Stimulated activated CD4-positive, alpha-beta T cell treated with anti-CD3 and anti-CD28 coated beads, Interleukin-15, amount 100 ng/mL, for 24 hours (primary cell): ENCODE results near the gene HLA-G.
A peak's percentile ranks its signal among the peaks of the same experiment; 100 is the strongest.

Source experiments
- DNase-seq: peaks from one replicate; pipeline ENCODE4 v3.0.0-alpha.2; 2020

Gene HLA-G

DNA sequence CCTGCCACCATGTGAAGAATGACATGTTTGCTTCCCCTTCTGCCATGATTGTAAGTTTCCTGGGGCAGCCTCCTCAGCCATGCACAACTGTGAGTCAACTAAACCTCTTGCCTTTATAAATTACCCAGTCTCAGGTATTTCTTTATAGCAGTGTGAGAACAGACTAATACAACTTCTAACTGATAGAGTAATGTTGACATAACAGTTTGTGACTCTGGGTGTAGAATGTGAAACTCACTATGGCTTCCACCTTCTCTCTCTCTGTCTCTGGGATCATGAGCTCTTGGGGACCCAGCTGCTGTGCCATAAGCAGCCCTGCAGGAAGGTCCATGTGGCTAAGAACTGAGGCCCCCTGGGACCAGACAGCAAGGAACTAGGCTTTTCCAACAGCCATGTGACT, 3.5 kb upstream of the HLA-G start:
- DNase-seq: no peak

DNA sequence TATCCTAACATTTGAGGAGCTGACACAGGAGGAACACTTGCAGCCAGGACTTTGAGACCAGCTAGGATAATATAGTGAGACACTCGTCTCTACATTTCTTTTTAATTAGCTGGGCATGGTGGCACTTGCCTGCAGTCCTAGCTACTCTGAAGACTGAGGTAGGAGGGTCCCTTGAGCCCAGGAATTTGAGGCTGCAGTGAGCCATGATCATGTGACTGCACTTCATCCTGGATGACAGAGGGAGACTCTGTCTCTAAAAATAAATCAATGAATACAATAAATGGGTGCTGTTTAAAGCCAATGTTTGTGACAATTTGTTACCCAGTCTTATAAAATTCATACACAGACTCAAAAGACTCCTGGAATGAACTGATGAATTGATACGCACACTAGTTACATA, 1.8 kb upstream of the HLA-G start:
- no peak for DNase-seq

DNA sequence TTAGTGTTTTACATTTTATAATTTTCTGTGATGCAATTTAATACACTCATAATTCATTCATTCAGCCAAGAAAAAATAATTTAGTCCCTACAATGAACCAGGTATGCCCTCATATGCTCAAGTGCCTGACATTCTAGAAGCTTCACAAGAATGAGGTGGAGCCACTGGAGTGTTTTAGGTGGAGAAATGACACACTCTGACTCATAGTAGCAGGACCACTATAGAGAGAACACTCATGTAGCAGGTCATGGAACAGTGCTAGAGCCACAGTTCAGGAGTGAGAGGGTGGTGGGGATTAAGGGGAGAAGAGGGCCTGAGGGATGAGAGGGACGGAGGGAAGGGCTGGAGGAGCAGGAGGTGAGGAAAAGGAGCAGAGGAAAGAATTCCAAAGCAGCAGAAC, 1.4 kb upstream of the HLA-G start:
- DNase-seq: no peak

DNA sequence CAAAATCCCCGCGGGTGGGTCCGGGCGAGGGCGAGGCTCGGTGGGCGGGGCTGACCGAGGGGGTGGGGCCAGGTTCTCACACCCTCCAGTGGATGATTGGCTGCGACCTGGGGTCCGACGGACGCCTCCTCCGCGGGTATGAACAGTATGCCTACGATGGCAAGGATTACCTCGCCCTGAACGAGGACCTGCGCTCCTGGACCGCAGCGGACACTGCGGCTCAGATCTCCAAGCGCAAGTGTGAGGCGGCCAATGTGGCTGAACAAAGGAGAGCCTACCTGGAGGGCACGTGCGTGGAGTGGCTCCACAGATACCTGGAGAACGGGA, 809 bp downstream of the HLA-G start:
- DNase-seq: peak; percentile 58

DNA sequence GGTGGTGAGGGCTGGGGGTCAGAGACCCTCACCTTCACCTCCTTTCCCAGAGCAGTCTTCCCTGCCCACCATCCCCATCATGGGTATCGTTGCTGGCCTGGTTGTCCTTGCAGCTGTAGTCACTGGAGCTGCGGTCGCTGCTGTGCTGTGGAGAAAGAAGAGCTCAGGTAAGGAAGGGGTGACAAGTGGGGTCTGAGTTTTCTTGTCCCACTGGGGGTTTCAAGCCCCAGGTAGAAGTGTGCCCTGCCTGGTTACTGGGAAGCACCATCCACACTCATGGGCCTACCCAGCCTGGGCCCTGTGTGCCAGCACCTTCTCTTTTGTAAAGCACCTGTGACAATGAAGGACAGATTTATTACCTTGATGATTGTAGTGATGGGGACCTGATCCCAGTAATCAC, 2.1 kb downstream of the HLA-G start:
- DNase-seq: no peak

DNA sequence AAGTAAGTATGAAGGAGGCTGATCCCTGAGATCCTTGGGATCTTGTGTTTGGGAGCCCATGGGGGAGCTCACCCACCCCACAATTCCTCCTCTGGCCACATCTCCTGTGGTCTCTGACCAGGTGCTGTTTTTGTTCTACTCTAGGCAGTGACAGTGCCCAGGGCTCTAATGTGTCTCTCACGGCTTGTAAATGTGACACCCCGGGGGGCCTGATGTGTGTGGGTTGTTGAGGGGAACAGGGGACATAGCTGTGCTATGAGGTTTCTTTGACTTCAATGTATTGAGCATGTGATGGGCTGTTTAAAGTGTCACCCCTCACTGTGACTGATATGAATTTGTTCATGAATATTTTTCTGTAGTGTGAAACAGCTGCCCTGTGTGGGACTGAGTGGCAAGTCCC, 2.8 kb downstream of the HLA-G start:
- no peak for DNase-seq

DNA sequence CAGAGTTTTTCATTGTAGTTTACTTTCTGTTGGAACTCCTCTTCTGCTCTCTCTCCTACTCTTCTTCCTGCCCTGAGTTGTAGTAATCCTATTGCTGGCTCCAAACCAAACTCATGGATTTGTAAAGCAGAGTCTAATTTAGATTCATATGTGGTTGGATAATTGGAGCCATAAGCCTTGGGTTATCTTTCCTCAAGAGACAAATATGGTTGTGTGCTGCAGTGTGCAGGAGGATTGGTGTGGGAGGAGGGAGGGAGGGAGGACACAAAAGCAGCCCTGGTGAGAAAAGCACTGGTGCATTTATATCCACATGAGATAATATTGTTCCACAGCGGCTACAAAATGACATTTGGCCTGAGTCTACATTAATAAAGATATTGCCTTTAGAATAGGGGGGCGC, 4.2 kb downstream of the HLA-G start:
- no peak for DNase-seq

DNA sequence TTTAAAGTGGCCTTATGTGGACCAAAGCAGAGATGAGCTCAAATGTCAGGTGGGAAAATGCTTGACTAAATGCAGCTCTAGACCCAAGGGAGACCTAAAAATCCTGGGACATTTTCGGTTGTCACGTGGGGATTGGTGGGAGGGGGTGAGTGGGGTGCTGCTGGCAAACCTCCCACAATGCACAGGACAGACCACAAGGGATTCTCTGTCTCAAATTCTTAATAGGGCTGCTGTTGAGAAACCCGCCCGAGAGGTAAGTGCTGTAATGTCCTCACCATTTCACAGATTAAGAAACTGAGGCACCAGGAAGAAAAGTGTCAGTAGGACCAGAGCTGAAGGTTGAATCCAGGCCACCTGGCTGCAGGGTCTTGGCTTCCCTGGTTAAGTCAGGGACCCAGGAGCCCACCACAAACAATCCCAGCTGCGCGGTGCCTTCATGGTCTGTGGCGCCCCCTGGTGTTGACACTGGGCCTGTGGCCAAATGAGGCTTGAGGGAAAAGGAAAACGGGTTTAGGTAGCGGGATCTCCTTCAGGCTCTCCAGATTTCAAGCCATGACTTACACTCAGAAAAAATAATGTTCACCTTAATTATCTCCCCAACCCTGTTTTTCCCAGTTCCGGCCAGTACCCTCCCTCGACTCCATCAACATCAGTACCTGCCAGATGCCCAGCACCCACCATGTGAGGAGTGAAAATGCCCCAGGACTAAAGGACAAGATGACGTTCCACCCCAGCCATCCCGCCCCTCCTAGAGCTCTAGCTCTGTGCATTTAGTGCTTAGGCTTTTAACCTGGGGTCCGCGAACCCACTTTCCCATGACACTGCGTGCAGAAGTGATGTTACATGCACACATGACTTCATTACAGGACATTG, 7.2 kb downstream of the HLA-G start:
- DNase-seq: peak; percentile 62

DNA sequence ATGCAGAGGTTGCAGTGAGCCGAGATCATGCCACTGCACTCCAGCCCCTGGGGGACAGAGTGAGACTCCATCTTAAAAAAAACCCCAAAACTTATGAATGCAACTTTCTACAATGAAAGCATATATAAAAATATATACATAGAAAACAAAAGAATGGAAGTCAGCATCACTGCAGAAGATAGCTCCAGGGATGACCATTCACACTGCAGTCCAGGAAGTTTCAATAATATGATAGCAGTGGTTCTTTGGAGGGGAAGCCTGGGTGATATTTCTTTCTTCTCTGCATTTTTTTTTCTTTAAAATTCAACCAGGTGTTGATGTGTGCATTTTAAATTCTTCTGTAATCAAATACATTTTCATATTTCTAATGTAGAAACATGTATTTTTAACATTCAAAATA, 12.3 kb downstream of the HLA-G start:
- DNase-seq: no peak

DNA sequence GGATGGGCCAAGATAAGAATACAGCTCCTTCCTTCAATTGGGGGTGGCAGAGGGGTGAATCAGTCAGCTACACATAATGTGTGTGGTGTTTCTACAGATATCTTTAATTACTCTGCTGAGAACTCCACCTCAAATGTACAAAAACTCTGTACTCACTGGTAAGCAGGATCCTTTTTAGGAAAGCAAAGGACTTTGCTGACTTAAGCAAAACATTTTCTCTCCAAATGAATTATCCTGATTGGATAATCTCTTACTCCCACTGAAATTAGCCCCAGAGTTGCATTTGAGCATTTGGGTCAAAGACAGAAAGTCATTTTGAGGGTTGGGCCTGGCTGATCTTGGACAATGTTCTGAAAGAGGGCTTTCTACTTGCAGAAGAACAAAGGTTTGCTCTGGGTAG, 13.4 kb downstream of the HLA-G start:
- no peak for DNase-seq

DNA sequence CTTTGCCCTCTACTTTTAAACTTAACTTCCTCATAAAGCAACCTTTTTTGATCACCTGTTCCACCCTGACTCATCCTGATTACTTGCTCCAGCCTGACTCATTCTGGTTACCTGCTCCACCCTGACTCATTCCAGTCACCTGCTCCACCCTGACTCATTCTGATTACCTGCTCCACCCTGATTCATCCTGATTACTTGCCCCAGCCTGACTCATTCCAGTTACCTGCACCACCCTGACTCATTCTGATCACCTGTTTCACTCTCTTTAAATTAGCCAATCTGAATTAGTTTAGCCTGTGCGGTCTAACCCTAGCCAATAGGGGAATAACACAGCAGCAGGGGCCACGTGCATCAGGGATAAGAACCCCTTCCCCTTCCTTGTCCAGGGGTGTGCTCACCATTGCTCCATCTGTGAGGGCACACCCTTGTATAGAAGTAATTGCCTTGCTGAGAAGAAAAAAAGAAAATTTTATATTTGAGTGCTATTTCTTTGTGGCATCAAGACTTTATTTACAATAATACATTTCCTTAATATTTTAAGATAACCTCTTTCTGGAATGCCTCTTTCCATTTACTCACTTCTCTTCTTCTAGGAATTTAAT, 17.9 kb downstream of the HLA-G start:
- peak; percentile 65 for DNase-seq

DNA sequence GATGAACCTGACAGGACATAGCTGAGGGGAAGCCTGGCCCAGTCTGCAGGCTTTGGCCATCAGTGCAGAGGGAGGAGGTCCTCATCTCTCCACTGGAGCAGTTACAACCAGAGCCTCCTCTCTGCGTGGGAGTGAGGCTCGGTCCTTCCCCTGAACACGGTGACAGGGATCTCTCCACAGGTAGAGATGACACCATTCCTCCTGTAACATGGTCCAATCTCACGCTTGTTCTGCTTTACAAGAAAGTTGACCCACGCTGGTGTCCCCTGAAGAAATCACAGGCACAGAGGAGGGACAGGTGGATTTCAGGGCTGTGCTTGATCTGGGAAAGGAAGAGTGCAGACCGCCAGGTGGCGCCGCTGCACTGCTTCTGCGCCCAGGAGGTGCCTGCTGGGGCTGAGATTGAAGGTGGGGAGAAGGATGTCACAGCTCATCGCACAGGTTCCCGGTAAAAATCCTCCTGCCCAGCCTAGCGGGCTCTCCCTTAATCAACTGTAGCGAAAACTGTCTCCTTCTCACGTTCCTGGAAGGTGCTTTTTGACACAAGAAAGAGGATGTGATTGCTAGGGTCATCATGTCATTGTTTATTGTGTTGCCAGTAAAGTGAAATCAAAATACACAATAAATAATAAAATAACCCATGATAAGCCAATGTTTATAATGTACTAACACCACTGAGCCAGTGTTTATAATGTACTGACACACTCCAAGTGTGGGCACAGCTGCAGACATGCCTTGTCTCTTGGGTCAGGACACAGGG, 20.4 kb downstream of the HLA-G start:
- DNase-seq: peak; percentile 86

DNA sequence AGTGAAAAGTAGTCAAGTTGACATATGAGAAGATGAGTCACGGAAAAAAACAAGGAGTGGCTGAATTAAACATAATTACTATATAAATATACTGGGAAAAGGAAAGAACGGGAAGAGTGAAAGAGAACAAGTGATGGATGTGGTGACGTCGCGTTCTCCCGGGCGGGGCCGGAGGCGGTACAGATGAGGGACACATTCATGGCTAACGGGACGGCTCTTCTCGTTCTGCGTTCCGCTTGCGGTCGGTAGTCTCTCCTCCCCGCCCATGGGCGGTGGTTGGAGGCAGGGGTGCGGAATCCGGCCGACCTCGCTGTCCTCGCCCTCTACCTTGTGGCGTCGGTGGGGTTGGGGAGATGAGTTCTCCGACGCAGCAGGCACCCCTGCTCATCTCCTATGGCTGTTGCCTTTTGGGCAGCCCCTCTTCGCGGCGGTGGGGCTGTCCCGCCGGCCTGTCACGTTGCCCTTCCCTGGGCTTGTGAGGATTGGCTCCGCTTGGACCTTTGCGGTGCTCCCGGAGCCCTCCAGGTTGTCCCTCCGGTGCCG, 22.5 kb downstream of the HLA-G start:
- DNase-seq: peak; percentile 46

DNA sequence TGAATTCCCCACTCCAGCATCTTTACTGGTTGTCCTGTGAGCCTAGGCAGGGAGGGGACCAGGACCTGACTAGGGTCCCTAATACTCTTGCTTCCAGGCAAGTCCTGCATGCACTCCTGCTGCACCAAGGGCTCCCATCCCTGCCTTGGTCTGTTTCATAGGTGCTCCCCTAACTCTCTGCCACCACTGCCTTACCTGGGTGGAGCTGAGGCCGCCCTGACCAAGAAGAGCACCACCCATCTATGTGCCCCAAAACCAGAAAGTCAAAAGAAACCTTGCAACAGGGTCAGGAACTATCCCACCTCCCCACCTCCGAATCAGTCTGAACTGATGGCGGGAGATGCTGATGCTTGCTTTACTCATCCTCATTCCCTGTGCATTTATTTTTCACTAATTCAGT, 23.6 kb downstream of the HLA-G start:
- no peak for DNase-seq

DNA sequence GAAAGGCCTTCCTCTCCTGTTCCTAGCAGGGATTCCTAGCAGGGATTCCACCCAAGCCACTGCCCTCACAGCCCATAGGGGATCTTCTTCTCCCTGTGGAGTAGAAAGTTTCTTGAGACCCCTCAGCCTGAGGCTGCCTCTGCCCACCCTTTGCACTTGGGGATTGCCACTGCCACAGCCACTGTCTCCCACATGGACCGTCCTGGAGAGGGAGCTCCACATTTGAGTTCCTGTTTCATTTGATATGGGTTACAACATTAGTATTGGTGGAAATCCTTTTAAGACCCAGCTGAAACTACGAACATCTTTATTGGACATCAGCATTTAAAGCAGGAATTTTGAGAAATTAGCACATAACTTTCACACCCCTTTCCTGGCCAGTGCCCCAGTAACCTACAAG, 25.6 kb downstream of the HLA-G start:
- DNase-seq: no peak

DNA sequence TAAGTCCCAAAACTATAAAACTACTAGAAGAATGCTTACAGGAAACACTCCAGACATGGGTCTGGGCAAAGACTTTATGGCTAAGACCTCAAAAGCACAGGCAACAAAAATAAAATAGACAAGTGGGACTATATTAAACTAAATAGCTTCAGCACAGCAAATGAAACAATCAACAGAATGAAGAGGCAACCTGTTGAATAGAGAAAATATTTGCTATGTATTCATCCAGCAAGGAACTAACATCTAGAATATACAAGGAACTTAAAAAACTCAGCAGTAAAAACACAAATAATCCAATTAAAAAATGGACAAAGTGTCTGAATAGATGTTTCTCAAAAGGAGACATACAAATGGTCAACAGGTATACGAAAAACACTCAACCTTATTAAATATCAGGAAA, 30.4 kb downstream of the HLA-G start:
- no peak for DNase-seq

DNA sequence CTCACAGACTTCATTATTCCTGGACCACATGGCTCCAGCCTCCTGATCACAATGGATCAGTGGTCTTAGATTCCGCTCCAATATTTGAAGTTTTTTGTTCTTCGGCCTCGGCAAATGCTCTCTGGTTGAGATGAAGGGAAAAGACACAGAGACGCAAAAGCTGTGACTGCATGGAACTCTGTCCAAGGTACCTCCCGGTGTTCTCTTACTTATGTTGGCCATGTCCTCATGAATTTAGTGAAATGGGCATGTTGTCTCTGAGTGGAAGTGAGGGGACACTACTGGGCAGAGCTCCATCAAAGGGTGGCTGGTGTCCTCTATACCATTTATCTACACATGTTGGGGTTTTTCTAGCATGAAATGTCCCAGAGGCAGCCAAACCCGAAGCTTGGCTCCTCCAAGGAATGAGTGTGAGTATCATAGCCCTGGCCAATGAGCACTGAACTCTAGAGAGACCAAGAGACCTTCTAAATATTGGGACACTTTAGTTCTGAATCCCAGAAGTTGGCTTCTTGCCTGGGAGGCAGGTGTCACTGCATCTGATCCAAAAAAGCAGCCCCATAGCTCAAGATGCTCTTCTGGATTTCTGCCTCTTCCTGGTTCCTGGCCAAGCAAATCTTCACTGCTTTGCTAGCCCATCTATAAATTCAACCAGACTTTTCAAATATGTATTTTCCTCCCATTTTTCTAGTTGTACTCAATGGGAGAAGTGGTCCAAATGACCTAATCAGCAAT, 34.1 kb downstream of the HLA-G start:
- DNase-seq: no peak

DNA sequence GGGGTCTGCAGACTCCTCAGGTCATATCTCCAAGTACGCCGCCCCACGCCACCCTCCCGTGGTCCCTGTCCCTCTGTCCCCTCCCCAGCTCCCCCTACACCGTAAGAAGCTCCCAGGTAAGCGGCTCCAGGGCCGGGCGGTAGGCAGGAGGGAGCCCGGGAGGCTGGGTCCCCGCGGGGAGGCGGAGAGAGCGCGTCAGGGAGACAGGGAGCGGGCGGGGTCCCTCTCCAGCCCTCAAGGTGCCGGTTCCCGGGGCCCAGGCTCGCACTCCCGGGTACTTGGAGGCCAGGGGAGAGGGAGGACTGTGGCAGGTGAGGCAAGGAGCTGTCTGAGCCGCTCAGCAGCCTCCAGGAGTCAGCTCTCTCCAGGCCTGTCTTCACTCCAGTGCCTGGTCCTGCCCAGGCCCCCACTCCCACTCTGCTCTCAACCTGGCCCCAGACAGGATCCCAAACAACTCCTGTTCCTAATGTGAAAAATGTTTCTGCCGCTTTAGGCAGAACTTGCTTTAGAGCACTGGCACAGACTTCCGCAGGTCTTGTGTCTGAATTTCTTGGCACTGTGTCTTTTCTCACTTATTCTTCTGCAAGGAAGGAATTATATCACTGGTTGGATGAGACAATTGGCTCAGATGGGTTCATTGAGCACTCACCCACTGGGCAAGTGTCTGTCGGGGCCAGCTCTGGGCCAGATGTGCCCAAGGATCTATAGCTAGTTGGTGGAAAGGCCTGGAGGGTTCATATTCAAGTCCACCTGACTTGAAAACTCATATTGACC, 36.6 kb downstream of the HLA-G start:
- no peak for DNase-seq

DNA sequence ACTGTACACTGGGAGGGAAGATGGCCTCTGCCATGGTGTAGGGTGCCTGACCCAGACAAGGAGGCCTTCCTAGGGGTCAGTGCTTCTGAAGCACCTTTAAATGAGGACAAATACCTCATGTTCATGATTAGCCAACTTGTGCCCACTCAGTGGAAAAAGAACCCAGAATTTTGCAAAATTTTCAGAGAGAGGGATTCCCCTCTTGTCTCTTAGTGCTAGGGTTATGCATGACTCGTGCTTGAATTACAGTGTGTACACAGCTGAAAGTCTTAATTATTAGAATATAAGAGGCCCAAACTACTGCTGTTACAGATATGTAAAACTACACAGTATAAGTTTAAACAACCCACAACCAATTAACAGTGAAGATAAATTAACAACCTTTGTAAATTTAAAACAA, 38.0 kb downstream of the HLA-G start:
- no peak for DNase-seq

DNA sequence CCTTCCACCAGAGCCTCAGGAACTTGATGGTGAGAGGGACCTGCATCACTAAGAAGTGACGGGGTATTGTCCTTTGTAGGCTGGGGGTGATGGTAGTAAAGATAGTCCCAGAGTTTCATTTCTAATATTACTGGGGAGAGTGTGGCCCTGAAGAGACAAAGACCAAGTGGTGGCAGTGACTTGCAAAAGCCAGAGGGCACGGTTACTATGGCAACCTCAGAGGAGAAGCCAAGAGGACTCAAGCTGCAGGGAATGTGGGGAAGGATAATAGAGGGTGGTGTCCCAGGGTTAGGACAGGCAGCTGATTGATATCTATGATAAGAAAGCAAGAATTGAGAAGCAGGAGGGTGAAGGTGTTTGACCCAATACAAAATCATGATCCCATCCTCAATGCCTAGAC, 42.5 kb downstream of the HLA-G start:
- no peak for DNase-seq

DNA sequence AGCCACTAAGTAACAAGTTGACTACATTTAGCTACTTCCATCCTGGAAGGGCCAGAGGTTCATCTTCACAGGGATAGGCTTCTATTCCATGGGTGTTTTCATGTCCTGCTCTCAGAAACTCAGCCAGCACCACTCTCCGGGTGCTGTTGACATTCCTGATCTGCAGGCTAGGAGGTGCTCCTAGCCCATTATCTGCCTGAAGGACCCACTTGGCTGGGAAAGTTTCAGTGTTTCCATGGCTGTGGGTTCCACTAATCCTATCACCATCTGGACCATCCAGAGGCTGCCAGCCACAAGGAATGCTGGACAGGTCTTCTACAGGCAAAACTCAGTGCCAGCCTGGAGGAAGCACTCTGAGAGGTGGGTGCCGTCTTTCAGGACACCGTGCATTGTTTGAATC, 45.2 kb downstream of the HLA-G start:
- DNase-seq: no peak

DNA sequence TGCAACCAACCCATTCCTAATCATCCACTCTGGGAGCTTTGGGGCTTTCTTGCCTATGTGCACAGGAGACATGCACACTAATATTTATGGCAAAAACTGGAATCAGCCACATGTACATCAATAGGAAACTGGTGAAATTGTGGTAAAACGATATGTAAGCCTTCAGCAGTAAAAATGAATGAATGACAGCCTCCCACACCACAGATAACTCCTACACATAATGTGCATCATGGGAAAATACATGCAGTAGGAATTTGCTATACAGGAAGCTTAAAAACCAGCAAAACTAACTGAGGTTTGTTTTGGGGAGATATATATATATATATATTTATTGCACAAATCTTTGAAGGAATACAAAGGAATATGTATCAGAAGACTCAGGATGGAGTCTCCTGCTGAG, 47.6 kb downstream of the HLA-G start:
- no peak for DNase-seq
